ENCODE data around the gene NSDHL. TPM values are rescaled to one million over a fixed set of nuclear protein-coding genes. Genes with fewer than 3 reads are reported as not detected.
A peak's percentile ranks its signal among the peaks of the same experiment; 100 is the strongest.

Gene NSDHL
- total RNA-seq, 1 experiment from 2014 or later: 31.6 TPM

DNA sequence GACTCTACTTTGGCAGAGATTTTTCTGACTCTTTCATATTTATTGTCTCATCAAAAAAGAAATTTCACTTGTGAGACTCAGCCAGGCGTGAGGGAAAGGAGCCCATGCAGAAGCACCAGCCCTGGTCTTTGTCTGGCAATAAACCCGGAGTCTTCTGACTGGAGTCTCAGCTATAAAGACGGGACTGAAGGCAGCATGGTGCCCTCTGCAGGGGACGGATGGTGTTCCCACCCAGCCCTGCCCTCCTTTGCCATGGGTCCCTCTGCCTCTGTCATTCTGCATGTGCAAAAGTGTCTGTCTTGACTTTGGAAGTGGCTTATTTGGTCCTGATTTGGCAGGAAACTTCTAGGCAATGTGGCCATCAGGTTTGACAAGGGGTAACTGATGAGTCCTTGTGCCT, 81.2 kb downstream of the NSDHL start:
- peak; percentile 48 for DNase-seq
- peaks cover 72 to 79% of the 10 kb centered on the region in 2 experiments for H3K9me3 Mint-ChIP-seq

More for the DNA sequence above, 81.2 kb downstream of the NSDHL start:
- Histone ChIP-seq H2BK12ac (ENCODE audit: insufficient read length, low read depth, low read length) (no peak overlapping the region), H3K9me3 (ENCODE audit: control insufficient read depth, low read depth, low read length) (peaks cover 29% of the 10 kb centered on the region), H2BK15ac (ENCODE audit: low read depth, low read length) (no peak overlapping the region), H3K14ac (ENCODE audit: insufficient read depth, low read length) (no peak overlapping the region), H3K27me3 (ENCODE audit: insufficient read depth, low read length) (no peaks in the 10 kb centered on the region), H3K4me1 (ENCODE audit: insufficient read depth, low read length) (no peaks in the 10 kb centered on the region), H3K9ac (ENCODE audit: extremely low read depth, insufficient read length, low read length) (no peak overlapping the region), H2BK5ac (ENCODE audit: insufficient read length, low read length) (no peak overlapping the region), H2AK5ac (ENCODE audit: insufficient read length, low read length) (no peak overlapping the region), H2AFZ (ENCODE audit: low read length) (no peak overlapping the region), H4K5ac (ENCODE audit: insufficient read length, low read depth, low read length) (no peak overlapping the region), H4K8ac (replicated peaks; ENCODE audit: insufficient read length, low read depth, low read length) (no peak overlapping the region), H3K27ac (ENCODE audit: insufficient read length, low read depth, low read length) (no peak overlapping the region), H3K56ac (ENCODE audit: insufficient read length, low read depth, low read length) (no peak overlapping the region), H3K23ac (ENCODE audit: insufficient read length, low read depth, low read length) (no peak overlapping the region), H3K79me1 (ENCODE audit: insufficient read depth, low read depth, low read length, poor library complexity, severe bottlenecking) (no peaks in the 10 kb centered on the region), H2BK20ac (ENCODE audit: low read depth, low read length, poor library complexity, severe bottlenecking) (no peak overlapping the region), H3K18ac (ENCODE audit: insufficient read length, low read depth, low read length) (no peak overlapping the region), H3T11ph (ENCODE audit: low read length) (no peak overlapping the region), H2BK120ac (ENCODE audit: low read depth, low read length, poor library complexity, severe bottlenecking) (no peak overlapping the region), H4K20me1 (ENCODE audit: control insufficient read depth, insufficient read depth, insufficient read length) (no peaks in the 10 kb centered on the region), H4K91ac (ENCODE audit: insufficient read length, low read depth, low read length) (no peak overlapping the region), H3K4ac (ENCODE audit: low read depth, low read length) (no peak overlapping the region), H3K4me2 (ENCODE audit: insufficient read depth, insufficient read length, low read length) (no peak overlapping the region), H3K23me2 (ENCODE audit: insufficient read length, low read depth, low read length, poor library complexity, severe bottlenecking) (no peaks in the 10 kb centered on the region), H3K79me2 (ENCODE audit: insufficient read depth, low read length) (no peaks in the 10 kb centered on the region)
- Mint-ChIP-seq H3K4me3 (no peak overlapping the region), H3K4me1 (peaks cover 10 to 21% of the 10 kb centered on the region in 2 experiments), H3K27me3 (ENCODE audit: low read depth) (no peaks in the 10 kb centered on the region), H3K36me3 (ENCODE audit: insufficient read depth in 1 of 3, low read depth in 3 of 3) (peaks cover 0 to 6% (median 2%) of the 10 kb centered on the region in 3 experiments; a peak in 5 of 7 replicates), H3K27ac (no peak overlapping the region)
- TF ChIP-seq, protein P1, sequence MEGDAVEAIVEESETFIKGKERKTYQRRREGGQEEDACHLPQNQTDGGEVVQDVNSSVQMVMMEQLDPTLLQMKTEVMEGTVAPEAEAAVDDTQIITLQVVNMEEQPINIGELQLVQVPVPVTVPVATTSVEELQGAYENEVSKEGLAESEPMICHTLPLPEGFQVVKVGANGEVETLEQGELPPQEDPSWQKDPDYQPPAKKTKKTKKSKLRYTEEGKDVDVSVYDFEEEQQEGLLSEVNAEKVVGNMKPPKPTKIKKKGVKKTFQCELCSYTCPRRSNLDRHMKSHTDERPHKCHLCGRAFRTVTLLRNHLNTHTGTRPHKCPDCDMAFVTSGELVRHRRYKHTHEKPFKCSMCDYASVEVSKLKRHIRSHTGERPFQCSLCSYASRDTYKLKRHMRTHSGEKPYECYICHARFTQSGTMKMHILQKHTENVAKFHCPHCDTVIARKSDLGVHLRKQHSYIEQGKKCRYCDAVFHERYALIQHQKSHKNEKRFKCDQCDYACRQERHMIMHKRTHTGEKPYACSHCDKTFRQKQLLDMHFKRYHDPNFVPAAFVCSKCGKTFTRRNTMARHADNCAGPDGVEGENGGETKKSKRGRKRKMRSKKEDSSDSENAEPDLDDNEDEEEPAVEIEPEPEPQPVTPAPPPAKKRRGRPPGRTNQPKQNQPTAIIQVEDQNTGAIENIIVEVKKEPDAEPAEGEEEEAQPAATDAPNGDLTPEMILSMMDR (conservative IDR thresholded peaks at IDR 0.05): peak; percentile 37; the same call in 1 of the 3 replicates
- no CpG with 5 or more reads among the region's 4 CpGs for whole genome bisulfite sequencing (ENCODE audit: extremely low coverage, insufficient read length, low lambda C conversion rate)

Data from H9 (cell line).